SIG-M5 treated with dmso at 0.1 percent for 504 hours (cell line): ENCODE results near the gene PELI1.

Experiments used
- DNase-seq: peaks from one replicate; lab custom pipeline; 2025; ENCODE audit not compliant: unreplicated experiment; lab: John Stamatoyannopoulos, UW

The PELI1 gene

DNA sequence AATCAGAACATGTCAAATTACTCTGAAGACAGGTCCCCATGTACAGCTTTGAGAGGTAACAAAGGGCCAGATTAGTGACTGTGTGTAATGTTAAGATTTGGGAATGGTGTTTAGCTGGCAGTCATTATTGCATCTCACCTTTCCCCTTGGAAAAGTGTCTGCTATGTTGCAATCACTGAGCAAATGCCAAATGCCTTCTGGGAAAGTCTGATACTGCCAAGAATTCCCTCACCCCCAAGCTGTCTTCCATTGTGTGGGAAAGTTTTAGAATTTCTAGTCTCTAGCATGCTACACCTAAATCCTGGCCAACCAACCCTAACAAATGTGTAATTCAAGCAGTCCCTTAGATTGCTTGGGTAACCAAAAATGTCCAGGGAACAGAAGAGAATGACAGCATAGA is 13.6 kb upstream of the PELI1 start:
- DNase-seq, result no peak

DNA sequence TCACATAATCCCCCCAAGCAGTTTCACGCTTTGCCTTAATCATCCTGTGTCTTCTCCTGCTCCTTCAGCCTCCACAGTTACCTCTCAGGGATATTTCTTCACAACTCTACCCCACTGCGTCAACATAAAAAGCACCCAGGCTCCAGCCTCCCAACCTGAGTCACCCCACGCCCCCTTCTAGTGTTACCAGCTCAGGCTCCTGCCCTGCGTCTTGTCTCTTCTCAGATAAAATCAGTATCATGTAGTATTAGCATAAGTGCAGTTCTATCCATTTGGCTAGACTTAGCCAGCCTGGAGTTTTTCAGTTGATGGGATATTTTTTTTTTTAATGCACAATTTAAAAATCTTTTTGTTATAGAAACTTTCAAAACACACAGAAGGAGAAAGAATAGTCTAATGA is 9.6 kb upstream of the PELI1 start:
- no peak for DNase-seq

DNA sequence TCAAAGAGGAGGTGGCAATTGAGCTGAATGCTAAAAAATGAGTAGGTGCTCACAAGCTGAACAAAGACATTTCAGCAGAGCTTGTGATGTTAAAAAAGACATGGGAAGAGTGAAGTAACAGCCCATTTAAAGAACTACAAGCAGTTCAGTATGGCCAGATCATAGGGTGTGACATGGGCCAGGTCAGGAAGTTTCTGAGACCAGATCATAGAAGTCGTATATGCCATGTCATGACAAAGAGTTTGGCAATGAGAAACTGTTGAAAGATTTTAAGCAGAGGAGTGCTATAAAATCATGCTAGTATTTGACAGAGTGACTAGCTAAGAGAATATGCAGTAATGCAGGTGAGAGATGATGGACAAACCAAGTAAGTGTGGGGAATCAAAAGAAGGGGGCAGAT is 7.3 kb upstream of the PELI1 start:
- no peak for DNase-seq

DNA sequence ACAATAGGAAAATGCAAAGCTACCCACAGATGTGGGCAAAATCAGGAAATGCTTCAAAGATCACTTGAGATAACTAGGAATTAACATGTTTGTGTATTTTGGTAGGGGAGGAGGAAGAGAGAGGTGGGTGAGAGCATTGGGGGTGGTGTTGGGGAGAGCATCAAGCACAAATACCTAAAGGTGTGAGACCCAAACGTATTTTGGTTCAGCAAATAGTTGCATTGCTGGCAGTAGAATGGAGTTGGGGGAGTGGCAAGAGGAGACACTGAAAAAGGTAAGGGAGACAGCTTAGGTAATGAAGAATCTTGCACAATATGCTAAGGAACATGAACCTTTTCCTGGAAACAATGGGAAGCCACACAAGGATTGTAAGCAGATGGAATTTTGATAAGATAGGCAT is 1.5 kb upstream of the PELI1 start:
- DNase-seq, result no peak

DNA sequence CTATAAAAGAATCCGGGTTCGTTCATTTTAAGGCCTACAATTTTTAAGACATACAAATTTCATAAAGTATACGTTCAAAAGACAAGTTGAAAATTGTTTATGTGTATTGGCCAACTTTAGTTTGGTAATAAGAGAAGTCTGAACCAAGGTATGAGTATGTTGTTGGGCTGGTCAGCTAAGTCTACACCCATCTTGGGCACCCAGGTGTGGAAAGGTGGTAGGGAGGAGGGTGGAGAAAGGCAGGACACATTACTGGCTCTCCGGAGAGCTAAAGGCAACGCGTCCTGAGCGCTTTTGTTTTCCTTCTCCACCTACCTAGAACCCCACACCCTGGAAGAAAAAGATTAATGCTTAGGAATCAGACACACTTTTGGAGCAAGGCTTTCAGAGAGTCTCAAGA is 899 bp upstream of the PELI1 start:
- DNase-seq, result no peak

DNA sequence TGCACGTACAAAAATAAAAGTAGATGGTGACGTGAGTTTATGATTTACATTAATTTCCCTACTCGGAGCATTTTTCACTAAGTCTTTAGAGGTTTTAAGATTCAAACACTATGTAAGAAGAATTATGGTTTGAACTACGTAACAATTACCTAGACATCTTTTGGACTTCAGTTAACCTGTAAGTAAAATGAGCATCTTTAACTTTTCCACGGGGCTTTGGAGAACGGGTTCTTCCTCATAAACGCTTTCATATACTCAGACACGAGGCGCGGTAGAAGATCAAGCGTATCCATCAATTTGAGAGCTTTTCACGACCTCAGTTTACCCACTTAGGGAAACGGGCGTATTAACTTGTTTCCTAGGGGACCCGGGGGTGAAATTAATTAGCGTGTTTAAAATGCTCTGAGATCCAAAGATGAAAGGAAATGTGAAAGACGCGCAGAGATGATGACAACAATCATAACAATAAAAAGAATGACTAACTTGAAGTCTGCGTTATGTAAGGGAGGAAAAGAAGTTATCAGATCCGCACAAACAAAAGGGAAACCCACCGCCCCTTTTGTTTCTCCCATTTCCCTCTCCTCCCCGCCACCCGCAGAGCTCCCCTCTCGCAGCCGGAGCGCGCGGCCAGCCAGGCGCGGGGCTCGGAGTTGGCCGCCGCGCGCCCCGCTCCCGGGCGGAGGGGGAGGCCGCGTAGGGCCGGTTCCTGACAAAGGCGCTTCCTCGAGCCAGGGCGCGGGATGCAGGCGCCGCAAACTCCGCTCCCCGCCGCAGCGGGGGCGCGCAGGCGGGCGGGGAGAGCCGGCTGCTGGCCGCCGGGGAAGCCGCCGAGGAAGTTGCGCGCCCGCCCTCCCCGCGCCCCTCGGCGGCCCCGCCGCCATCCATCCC is 807 bp downstream of the PELI1 start:
- DNase-seq, result peak; percentile 22

DNA sequence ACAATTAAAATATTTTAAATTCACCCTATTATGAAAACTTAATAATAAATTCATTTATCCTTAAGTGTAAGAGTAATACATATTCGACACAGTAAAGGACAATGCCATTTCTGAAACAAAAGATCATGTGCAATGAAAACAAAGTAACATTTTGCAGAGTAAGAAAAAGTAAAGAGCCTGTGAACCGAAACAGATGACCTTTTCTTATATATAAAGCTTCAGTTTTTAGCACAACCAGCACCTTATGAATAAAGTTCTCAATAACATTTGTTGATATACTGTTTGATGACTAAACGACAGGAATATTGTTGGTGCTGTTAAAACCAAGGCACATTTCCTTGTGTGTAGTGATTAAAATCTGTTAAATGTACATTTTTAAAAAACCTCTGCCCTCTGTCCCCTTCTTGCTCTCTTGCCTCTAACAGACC is 1.5 kb downstream of the PELI1 start:
- no peak for DNase-seq

DNA sequence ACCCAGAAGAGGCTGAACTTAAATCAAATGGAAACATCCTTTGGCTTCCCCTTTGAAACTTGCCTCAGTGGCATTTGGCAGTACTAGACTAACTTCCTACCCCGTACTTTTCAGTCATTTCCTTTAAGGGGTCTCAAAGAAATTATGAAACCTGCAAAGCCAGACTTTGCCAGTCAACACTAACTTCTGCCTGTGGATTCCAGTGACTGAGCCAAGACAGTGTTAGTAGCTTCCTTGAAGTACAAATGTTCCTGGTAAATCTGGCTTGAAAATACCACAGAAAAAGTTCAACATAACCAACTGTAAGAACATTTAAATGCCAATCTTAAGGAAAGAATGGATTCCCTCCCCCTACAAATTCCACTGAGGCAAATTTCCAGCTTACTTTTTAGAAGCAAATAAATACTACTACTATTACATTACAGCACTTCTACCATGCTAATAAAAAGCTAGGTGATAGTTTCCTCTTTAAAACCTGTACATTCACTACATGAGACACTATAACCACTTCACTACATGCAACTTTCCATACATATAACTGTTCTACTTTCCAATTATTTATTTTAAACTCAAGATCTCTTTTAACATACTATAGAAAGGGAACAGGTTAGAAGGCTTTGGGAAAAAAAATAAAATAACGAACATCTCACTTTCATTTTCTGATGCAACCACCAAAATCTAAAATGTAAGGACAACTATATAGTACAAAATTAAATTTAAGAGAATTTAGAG is 2.4 kb downstream of the PELI1 start:
- peak; percentile 15 for DNase-seq

DNA sequence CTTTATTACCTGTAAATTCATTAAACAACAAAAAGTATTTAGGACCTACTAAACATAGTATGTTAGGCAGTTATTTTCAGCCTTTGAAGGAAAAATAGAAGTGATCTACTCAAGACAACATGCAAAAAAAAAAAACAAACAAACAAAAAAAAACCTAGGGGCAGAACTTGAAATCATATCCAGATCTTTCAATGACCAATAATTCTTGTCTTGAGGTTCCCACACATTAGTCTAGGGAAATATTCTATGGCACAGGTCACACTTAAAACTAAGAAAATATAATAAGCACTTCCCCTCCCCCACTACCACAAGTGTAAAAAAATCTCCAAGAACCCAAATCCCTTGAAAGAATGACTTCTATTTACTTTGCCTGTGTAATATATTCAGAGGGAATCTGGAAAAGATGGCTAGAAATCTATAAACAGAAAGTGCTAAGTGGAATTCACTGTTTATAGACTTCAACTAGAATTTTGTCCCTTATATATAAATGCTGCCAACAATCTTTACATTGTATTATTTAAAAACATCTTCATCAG is 3.5 kb downstream of the PELI1 start:
- no peak for DNase-seq

DNA sequence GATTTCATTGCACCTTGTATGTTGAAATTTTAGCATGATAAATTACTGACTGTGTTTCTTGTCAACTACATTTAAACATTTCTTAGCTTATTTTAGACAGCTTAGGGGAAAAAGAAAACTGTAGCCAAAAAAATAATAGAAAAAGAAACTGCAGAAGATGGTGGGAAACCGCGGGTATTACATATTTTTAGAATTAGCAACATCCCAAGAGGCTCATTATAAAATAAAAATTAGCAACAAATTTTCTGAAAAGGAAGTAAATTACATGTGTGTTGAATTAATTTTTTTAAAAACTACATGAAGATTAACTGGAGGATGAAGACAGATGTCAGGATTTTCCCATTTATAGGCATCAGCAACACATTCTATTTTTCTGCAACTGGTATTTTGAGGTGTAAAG is 4.3 kb downstream of the PELI1 start:
- no peak for DNase-seq

DNA sequence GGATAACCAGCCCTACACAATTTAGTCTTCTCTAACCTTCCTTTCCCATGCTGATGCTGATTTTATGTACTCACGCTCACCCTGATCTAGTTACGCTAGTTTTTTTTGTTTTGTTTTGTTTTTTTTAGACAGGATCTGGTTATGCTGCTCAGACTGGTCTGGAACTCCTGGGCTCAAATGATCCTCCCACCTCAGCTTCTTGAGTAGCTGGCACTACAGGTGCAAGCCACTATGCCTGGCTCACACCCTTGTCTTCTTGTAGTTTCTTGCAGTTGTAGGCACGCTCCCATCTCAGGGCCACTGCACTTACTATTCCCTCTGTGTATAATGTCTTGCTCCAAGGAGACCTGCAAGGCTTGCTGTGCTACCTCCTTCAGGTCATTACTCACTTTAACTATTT is 6.2 kb downstream of the PELI1 start:
- DNase-seq, result no peak

DNA sequence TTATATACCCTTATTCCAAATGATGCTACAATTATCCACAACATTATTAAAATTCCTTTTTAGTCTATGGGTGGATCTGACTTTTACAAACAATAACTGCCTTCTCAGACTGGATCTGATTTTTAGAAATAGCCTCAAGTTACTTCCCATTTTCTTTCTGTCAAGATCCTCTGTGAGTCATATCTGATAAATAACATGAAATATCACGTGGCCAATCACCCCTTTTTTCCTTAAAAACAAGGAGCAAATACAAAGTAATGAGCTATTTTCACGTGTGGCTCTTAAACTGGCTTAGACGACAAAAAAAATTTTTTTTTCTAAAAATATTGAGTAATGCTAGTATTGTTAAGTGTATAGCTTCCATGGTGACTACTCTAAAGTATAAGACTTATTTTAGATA is 6.7 kb downstream of the PELI1 start:
- peak; percentile 68 for DNase-seq

DNA sequence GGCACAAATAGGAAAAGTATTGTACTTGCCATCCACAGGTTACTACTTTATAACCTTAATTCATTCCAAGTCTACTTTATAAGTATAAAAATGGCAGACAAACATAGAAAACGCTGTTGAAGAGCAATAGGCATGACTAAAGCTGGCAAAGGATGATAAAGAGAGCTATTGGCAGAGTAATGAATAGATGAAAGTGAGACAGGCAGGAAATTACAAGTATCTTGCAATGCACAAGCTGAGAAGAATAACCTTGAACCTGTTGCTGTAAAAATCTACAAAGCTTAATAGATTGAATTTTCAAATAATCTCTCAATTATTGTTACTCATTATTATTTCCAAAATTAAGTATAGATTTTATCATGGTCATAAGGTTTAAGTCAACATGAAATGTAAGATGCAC is 8.8 kb downstream of the PELI1 start:
- no peak for DNase-seq

DNA sequence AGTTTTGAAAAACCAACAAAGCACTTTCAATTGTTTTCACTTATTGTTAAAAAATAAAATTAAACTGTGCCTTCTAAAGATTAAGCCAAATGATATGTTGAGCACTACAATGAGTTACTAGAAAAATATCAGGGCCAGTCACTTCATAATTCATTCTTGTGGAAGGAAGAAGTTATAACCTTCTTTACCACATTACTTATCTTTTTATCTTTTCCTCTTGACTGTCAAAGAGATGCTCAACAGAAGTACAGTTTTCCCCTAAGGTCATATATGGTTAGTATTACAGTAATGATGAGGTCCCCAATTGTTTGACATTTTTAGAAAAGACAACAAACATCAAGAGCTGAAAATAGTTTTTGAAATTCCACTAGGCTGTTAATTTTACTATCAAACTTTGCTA is 9.4 kb downstream of the PELI1 start:
- DNase-seq, result no peak

DNA sequence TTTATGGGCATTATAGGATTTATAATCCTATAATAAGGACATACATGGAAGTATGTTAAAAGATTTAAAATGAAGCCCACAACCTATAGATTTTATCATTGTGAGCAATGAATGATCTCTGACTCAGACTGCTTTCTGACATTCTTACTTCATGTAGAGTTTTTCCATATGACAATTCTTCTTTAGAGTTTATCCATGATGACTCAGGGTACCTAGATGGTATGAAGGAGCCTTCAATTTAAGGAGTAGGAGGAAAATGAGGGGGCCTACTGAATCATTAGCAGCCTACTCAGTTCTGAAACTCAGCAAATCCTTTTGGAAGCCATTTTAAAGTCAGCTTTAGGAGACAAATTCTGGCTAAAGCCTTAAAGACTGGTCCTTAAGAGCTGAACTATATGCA is 10.4 kb downstream of the PELI1 start:
- no peak for DNase-seq

DNA sequence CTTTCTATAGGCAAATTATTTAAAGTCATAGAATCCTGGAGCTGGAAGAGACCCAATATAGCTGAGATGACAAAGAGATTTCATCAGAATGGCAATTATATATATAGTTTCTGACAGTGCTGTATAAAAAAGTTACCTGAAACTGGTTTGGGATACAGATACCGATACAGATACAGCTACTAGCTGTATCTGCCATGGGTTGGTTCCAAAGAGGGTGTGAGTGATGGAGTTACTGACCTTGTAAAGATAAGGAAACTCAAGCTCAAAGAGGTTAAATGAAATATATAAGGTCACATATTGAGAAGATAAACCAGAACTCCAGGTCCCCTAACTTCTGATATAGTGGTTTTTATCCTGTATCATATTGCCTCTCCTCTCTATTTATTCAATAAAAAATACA is 10.9 kb downstream of the PELI1 start:
- no peak for DNase-seq

DNA sequence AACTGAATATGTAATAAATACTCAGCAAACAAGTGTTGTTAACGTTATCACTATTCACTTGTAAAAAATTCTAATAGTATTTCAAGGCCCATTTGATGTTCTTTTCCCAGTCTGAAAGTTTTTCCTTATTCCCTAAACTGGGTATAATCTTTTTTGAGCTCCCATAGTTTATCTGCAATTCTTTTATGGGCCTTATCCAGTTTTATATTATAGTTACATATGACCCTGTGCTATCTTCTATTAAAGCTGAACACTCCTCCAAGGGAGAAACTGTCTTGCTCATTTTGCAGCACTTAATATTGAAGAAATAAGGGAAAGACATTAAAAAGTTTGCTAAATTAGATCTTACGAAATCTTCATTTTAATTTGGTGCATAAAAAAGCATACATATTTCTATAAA is 13.9 kb downstream of the PELI1 start:
- DNase-seq, result no peak

DNA sequence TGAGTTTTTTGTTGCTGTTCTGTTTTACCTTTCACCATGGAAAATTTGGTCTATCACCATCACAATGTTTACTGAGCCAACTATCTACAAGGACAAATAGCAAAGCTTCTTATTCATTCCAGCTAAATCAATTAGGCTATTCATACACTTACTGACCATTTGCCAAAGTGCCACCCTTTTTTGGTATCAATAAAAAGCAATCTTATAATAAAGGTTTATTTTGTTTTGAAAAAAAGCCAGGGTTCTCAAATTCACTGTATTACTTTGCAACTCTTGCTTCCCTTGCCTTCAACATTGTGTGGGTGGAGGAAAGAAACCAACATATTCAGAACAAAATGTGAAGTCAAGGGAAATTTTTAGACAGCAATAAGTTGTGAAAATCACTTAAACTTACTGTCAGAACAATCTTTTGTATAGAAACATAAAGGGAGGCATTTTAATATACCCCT is 15.3 kb downstream of the PELI1 start:
- no peak for DNase-seq

DNA sequence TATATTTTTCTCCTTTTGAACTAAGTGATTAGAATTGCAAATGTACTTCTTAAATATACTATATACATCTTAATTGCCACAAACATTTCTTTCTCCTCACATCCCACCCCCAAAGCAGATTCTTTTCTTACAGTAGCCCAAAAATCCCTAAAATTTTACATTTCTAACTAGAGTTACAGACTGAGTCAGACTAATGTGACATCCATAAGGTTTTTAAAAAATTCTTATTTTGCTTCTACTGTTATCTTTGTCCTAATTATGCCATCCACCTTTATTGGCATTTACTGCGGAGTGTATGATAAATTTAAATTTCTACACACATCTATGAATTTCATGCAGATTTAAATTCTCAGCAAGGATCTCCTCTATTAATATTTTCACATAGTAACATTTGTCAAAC is 15.8 kb downstream of the PELI1 start:
- no peak for DNase-seq

DNA sequence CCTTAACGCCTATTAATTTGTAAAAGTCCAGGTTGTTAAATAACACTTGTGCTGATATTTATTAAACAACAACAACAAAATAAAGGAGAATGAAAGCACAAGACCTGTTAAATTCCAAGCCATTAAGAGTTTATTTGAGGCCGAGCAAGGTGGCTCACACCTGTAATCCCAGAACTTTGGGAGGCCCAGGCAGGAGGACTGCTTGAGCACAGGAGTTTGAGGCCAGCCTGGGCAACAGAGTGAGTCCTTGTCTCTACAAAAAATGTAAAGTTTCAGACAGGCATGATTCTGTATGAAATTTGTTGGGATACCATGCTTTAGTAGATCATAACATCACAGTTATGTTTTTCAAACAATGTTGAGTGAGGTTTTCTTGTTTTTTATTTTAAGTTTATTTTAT is 17.1 kb downstream of the PELI1 start:
- DNase-seq, result no peak

DNA sequence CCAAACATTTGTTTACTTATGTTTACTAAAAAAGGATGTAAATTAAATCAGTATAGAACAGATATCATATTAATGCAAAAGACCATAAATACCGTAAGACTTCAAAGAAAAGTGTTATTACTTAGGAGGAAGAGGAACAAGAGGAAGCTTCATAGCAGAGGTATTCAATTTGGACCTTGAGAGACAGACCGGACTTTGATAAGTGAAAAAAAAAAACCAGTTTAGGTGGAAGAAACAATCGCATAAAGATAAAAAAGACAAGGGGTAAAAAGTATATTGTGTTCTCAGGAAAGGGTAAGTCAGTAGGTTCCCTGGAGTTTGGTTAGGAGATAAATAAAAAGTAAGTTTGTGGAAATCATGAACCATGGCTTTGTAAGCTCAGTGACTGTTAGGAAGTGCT is 17.6 kb downstream of the PELI1 start:
- no peak for DNase-seq

DNA sequence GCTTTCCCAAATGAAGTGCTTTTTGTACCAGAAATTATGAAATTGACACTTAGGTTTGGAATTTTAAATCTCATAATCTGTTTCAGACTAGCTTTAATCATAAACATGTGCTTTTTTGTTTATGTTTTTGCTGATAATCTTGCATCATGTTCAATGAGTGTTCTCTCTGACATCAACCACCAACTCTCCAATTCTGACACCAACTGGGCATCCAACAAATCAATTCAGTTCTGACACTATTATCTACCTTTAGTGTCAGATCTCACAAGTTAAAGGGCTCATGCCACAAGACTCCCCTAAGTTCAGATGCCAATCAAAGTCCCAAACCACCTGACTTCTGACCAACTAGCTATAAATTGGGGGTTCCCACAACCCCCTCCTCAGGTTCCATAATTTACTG is 19.6 kb downstream of the PELI1 start:
- DNase-seq, result no peak
